Tibial artery (tissue), 4 donors: Measurements from ENCODE around the gene ATP6V0A4.
"Not testable (repeated sequence)": the region's sequence is repeated elsewhere in the genome, so short reads cannot be mapped to it uniquely, and the experiment has no call there.

ENCODE experiments used
- DNase-seq, 2 donors: peaks; one replicate each; pipeline ENCODE4 v3.0.0-alpha.2; 2019
- H3K27ac ChIP-seq, 2 donors: fragments of 200-600 bp; sonication (generic) in 1 of 2; 1 replicate in 1 of 2; 2 replicates in 1 of 2; pipeline ENCODE4 v1.5.1; 2018 to 2019; ENCODE audit warnings: mild to moderate bottlenecking in 1 of 2
- H3K27me3 ChIP-seq, 2 donors: fragments of 200-600 bp; sonication (generic) in 1 of 2; one replicate each; pipeline versions ENCODE4 v1.5.1 to v1.6.0; 2016 to 2019
- H3K36me3 ChIP-seq, 3 donors: fragments of 200-600 bp; sonication (generic) in 2 of 3; one replicate each; pipeline ENCODE4 v1.5.1; 2016 to 2019; ENCODE audit warnings: mild to moderate bottlenecking in 2 of 3
- H3K4me1 ChIP-seq, 4 donors: fragments of 200-600 bp; sonication (generic) in 2 of 4; 1 replicate in 3 of 4; 2 replicates in 1 of 4; pipeline ENCODE4 v1.5.1; 2016 to 2019
- H3K4me3 ChIP-seq, 2 donors: fragments of 200-600 bp; sonication (generic) in 1 of 2; 1 replicate in 1 of 2; 2 replicates in 1 of 2; pipeline ENCODE4 v1.5.1; 2018 to 2019; ENCODE audit warnings: mild to moderate bottlenecking in 2 of 2
- H3K9me3 ChIP-seq, 3 donors: fragments of 200-600 bp; sonication (generic) in 1 of 3; one replicate each; pipeline ENCODE4 v1.5.1; 2016 to 2019
- CTCF ChIP-seq, 2 experiments: fragments of 200-600 bp in 1 of 2; fragments of 450-650 bp in 1 of 2; IDR thresholded peaks; one replicate each; pipeline ENCODE4 v1.5.1; 2017 to 2019; ENCODE audit warnings: antibody characterized with exemption in 2 of 2, mild to moderate bottlenecking in 1 of 2, moderate library complexity in 1 of 2
- intact Hi-C: fragments of 100-400 bp; cut with DNase I; formaldehyde crosslinking; loops from one replicate; pipeline ENCODE4 v1.15.0; 2023; ENCODE audit warnings: low total_unique reads

ATP6V0A4 gene

GRCh38 chr7:138690495-138690894 is 107.5 kb downstream of the ATP6V0A4 start:
- H3K36me3 ChIP-seq: no peaks in the 10 kb centered on the region
- H3K4me1 ChIP-seq: no peaks in the 10 kb centered on the region
- H3K4me3 ChIP-seq: no peak overlapping the region
- TF ChIP-seq CTCF (IDR thresholded peaks at IDR 0.05): no peak
- intact Hi-C loops: no loop called here
- H3K27ac ChIP-seq: no peak overlapping the region
- no peak for DNase-seq
- H3K27me3 ChIP-seq: no peaks in the 10 kb centered on the region
- H3K9me3 ChIP-seq: no peaks in the 10 kb centered on the region

DNA sequence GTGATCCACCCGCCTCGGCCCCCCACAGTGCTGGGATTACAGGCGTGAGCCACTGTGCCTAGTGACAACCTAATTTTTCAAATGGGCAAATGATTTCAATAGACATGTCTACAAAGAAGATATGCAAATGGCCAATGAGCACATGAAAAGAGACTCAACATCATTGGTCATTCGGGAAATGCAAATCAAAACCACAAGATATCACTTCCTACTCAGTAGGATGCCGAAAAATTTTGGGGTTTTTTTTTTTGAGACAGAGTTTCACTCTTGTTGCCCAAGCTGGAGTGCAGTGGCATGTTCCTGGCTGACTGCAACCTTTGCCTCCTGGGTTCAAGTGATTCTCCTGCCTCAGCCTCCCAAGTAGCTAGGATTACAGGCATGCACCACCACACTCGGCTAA is 110.0 kb downstream of the ATP6V0A4 start:
- H3K9me3 ChIP-seq, H3K4me3 ChIP-seq, H3K36me3 ChIP-seq, H3K27ac ChIP-seq, DNase-seq, H3K27me3 ChIP-seq, H3K4me1 ChIP-seq, intact Hi-C loops: not testable (repeated sequence)

DNA sequence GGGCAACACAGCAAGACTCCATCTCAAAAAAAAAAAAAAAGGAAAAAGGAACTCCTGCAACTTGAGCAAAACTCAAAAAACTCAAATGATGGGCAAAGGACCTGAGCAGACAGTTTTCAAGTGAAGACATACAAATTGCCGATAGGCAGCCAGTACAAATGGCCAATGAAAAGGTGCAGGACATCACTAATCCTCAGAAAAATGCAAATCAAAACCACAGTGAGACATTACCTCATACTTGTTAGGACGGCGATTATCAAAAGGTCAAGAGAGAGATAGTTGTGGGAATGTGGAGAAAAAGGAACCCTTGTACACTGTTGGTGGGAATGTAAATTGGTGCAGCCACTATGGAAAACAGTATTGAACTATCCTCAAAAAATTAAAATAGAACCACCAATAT is 113.7 kb downstream of the ATP6V0A4 start:
- intact Hi-C loops: no loop called here
- no peak for TF ChIP-seq CTCF (IDR thresholded peaks at IDR 0.05)
- Histone ChIP-seq H3K9me3 (no peaks in the 10 kb centered on the region), H3K27ac (no peak overlapping the region), H3K36me3 (no peaks in the 10 kb centered on the region), H3K27me3 (no peaks in the 10 kb centered on the region), H3K4me1 (no peaks in the 10 kb centered on the region), H3K4me3 (no peak overlapping the region)
- DNase-seq: no peak

GRCh38 chr7:138679793-138680192 is 118.2 kb downstream of the ATP6V0A4 start:
- Histone ChIP-seq H3K4me1 (no peaks in the 10 kb centered on the region), H3K27ac (no peak overlapping the region), H3K4me3 (no peak overlapping the region), H3K27me3 (no peaks in the 10 kb centered on the region), H3K9me3 (no peaks in the 10 kb centered on the region), H3K36me3 (no peaks in the 10 kb centered on the region)
- DNase-seq: no peak
- intact Hi-C loops: no loop called here
- TF ChIP-seq CTCF (IDR thresholded peaks at IDR 0.05): no peak

DNA sequence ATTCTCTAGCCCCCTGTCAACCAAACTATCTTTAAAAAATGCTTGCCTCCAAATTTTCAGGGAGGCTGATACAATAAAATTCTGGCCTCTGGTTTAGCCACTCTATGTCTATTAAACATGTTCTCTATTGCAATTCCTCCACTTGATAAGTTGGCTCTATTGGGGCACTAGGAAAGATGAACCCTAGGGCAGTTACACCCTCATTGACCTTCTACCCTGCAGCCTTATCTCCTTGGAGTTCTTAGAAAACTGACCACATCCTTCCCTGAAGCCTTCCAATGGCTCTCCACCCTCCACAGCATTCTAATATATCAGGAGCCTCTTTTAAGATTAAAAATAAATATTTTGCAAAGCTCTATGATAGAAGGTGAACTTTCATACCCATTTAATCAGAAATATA is 127.4 kb downstream of the ATP6V0A4 start:
- intact Hi-C loops: no loop called here
- peaks cover 0 to 3% of the 10 kb centered on the region in 2 donors for H3K27me3 ChIP-seq
- no peaks in the 10 kb centered on the region for H3K9me3 ChIP-seq
- no peak for TF ChIP-seq CTCF (IDR thresholded peaks at IDR 0.05)
- no peak for DNase-seq
- no peaks in the 10 kb centered on the region for H3K4me1 ChIP-seq
- H3K27ac ChIP-seq: no peak overlapping the region
- H3K36me3 ChIP-seq: no peaks in the 10 kb centered on the region
- no peak overlapping the region for H3K4me3 ChIP-seq

GRCh38 chr7:138669364-138669763 is 128.6 kb downstream of the ATP6V0A4 start:
- peaks cover 0 to 3% (median 1%) of the 10 kb centered on the region in 4 donors for H3K4me1 ChIP-seq
- H3K27me3 ChIP-seq: peaks cover 0 to 5% of the 10 kb centered on the region in 2 donors
- H3K9me3 ChIP-seq: no peaks in the 10 kb centered on the region
- no peak for DNase-seq
- no peak overlapping the region for H3K4me3 ChIP-seq
- no peaks in the 10 kb centered on the region for H3K36me3 ChIP-seq
- intact Hi-C loops: no loop called here
- TF ChIP-seq CTCF (IDR thresholded peaks at IDR 0.05): no peak
- H3K27ac ChIP-seq: no peak overlapping the region
